ENCODE measurements around the gene USP51. TPM values are rescaled to one million over a fixed set of nuclear protein-coding genes. Genes with fewer than 3 reads are reported as not detected.
"Not testable (repeated sequence)": the region's sequence is repeated elsewhere in the genome, so short reads cannot be mapped to it uniquely, and the experiment has no call there.

The USP51 gene
- total RNA-seq, 1 experiment from 2014 or later, result 6.8 TPM

DNA sequence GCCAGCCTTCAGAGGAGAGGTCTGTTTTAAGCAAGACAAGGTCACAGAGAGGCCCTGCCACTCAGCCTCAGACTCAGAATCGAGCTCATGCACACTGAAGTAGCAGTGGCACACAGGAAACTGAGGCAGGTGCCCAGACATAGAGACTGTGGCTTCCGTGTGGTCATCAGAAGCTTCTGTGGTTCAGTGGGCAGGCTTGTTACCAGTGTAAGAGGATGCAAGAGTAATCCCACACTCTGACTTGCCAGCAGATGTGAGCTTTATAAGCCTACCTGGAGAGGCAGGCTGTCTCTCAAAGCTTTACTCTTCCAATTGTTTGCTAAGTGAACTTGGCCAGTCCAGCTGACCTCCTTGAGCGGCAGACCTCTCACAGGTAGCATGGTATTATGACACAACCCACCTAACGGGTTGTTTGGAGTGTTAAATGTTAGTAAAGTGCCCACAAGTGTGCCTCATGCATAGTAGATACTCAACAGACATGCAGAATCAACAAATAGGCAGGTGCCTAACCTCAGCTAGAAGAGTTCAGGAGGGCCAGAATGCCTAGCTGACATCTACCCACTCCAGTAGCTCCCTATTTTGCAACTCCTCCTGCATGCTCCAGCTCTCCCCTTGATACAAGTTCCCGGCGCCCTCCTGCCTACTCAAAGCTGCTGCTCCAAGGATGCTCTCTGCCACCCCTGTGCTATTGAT is 23.5 kb upstream of the USP51 start:
- H4K8ac ChIP-seq (replicated peaks; ENCODE audit: insufficient read length, low read depth, low read length); H2BK120ac ChIP-seq (ENCODE audit: low read depth, low read length, poor library complexity, severe bottlenecking); H3K4me1 ChIP-seq (ENCODE audit: insufficient read depth, low read length); H3K27me3 Mint-ChIP-seq (ENCODE audit: low read depth); H3K4ac ChIP-seq (ENCODE audit: low read depth, low read length); H4K5ac ChIP-seq (ENCODE audit: insufficient read length, low read depth, low read length); H2AK5ac ChIP-seq (ENCODE audit: insufficient read length, low read length); H2AFZ ChIP-seq (ENCODE audit: low read length); H3K79me2 ChIP-seq (ENCODE audit: insufficient read depth, low read length); H3K79me1 ChIP-seq (ENCODE audit: insufficient read depth, low read depth, low read length, poor library complexity, severe bottlenecking); H3K4me2 ChIP-seq (ENCODE audit: insufficient read depth, insufficient read length, low read length); H3K56ac ChIP-seq (ENCODE audit: insufficient read length, low read depth, low read length); H3K9ac ChIP-seq (ENCODE audit: extremely low read depth, insufficient read length, low read length); H3K23me2 ChIP-seq (ENCODE audit: insufficient read length, low read depth, low read length, poor library complexity, severe bottlenecking); H2BK20ac ChIP-seq (ENCODE audit: low read depth, low read length, poor library complexity, severe bottlenecking); H2BK5ac ChIP-seq (ENCODE audit: insufficient read length, low read length); H3T11ph ChIP-seq (ENCODE audit: low read length); H3K4me3 Mint-ChIP-seq; H3K36me3 Mint-ChIP-seq (ENCODE audit: insufficient read depth in 1 of 3, low read depth in 3 of 3); H3K27ac ChIP-seq (ENCODE audit: insufficient read length, low read depth, low read length); H2BK12ac ChIP-seq (ENCODE audit: insufficient read length, low read depth, low read length); H4K20me1 ChIP-seq (ENCODE audit: control insufficient read depth, insufficient read depth, insufficient read length); H3K23ac ChIP-seq (ENCODE audit: insufficient read length, low read depth, low read length); H3K27me3 ChIP-seq (ENCODE audit: insufficient read depth, low read length); H4K91ac ChIP-seq (ENCODE audit: insufficient read length, low read depth, low read length); H3K9me3 Mint-ChIP-seq; H3K9me3 ChIP-seq (ENCODE audit: control insufficient read depth, low read depth, low read length); H2BK15ac ChIP-seq (ENCODE audit: low read depth, low read length); H3K4me1 Mint-ChIP-seq; DNase-seq; H3K18ac ChIP-seq (ENCODE audit: insufficient read length, low read depth, low read length); H3K14ac ChIP-seq (ENCODE audit: insufficient read depth, low read length); H3K27ac Mint-ChIP-seq: not testable (repeated sequence)
- WGBS (ENCODE audit: extremely low coverage, insufficient read length, low lambda C conversion rate), result no CpG with 5 or more reads among the region's 6 CpGs

DNA sequence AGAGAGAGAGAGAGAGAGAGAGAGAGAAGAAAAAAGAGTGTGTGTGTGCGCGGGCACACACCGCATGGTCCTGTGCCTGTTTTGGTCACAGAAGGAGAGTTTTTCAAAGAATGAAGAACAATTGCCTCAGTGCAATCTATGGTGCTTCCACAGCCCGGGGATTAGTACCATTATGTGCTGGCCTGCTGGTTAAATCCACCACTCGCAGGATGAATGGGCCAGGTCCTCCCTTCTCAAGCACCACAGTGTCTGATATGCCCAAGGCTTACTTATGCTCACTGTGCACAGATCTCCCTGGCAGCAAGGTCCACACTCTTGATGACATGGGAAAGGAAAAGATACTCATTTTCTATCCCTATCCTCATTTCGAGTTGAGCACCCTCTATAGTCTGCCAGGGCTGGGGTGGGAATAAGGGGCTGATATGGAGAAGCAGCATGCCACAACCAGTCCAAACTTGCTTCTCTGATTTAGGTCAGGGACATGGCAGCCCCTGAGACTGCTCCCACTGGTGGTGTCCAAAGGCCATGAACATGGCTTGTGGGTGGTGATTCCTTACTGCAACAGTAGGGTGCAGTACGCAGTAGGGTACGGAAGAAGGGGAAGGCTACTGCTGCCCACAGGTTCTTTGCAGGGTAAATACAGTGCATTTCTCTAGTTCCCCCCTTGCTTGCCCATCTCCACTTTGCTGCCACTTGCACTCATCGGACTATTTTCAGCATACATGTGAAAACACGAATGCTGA is 18.9 kb upstream of the USP51 start:
- DNase-seq; H3K27ac Mint-ChIP-seq; H3K36me3 Mint-ChIP-seq (ENCODE audit: insufficient read depth in 1 of 3, low read depth in 3 of 3); H3K79me2 ChIP-seq (ENCODE audit: insufficient read depth, low read length); H3K4me1 Mint-ChIP-seq; H2AK5ac ChIP-seq (ENCODE audit: insufficient read length, low read length); H3K4ac ChIP-seq (ENCODE audit: low read depth, low read length); H3K4me3 Mint-ChIP-seq; H3K18ac ChIP-seq (ENCODE audit: insufficient read length, low read depth, low read length); H2AFZ ChIP-seq (ENCODE audit: low read length); H3K23me2 ChIP-seq (ENCODE audit: insufficient read length, low read depth, low read length, poor library complexity, severe bottlenecking); H3K9me3 ChIP-seq (ENCODE audit: control insufficient read depth, low read depth, low read length); H3K23ac ChIP-seq (ENCODE audit: insufficient read length, low read depth, low read length); H3K56ac ChIP-seq (ENCODE audit: insufficient read length, low read depth, low read length); H3K9me3 Mint-ChIP-seq; H3K4me1 ChIP-seq (ENCODE audit: insufficient read depth, low read length); H4K8ac ChIP-seq (replicated peaks; ENCODE audit: insufficient read length, low read depth, low read length); H3K27me3 ChIP-seq (ENCODE audit: insufficient read depth, low read length); H2BK12ac ChIP-seq (ENCODE audit: insufficient read length, low read depth, low read length); H3K27me3 Mint-ChIP-seq (ENCODE audit: low read depth); H3T11ph ChIP-seq (ENCODE audit: low read length); H3K27ac ChIP-seq (ENCODE audit: insufficient read length, low read depth, low read length); H4K91ac ChIP-seq (ENCODE audit: insufficient read length, low read depth, low read length); H3K79me1 ChIP-seq (ENCODE audit: insufficient read depth, low read depth, low read length, poor library complexity, severe bottlenecking); H4K20me1 ChIP-seq (ENCODE audit: control insufficient read depth, insufficient read depth, insufficient read length); H3K4me2 ChIP-seq (ENCODE audit: insufficient read depth, insufficient read length, low read length); H2BK20ac ChIP-seq (ENCODE audit: low read depth, low read length, poor library complexity, severe bottlenecking); H4K5ac ChIP-seq (ENCODE audit: insufficient read length, low read depth, low read length); H3K14ac ChIP-seq (ENCODE audit: insufficient read depth, low read length); H3K9ac ChIP-seq (ENCODE audit: extremely low read depth, insufficient read length, low read length); H2BK120ac ChIP-seq (ENCODE audit: low read depth, low read length, poor library complexity, severe bottlenecking); H2BK5ac ChIP-seq (ENCODE audit: insufficient read length, low read length); H2BK15ac ChIP-seq (ENCODE audit: low read depth, low read length): not testable (repeated sequence)
- no CpG with 5 or more reads among the region's 10 CpGs for whole genome bisulfite sequencing (ENCODE audit: extremely low coverage, insufficient read length, low lambda C conversion rate)
